HEK293T (cell line): ENCODE measurements around the gene UBQLN1.

Experiments
- ARNT ChIP-seq: fragments of 450-650 bp; IDR thresholded peaks from 2 replicates; pipeline ENCODE4 v1.6.1; 2017; ENCODE audit warnings: mild to moderate bottlenecking
- BHLHE40 ChIP-seq: fragments of 450-650 bp; IDR thresholded peaks from 2 replicates; pipeline ENCODE4 v1.6.1; 2016; ENCODE audit warnings: mild to moderate bottlenecking, moderate library complexity, borderline replicate concordance
- ELF4 ChIP-seq: fragments of 450-650 bp; IDR thresholded peaks from 2 replicates; pipeline ENCODE4 v1.6.1; 2017; ENCODE audit warnings: antibody characterized with exemption
- FOXA1 ChIP-seq: fragments of 450-650 bp; IDR thresholded peaks from 2 replicates; pipeline ENCODE4 v1.6.1; 2016; ENCODE audit warnings: mild to moderate bottlenecking
- FOXK2 ChIP-seq: fragments of 450-650 bp; IDR thresholded peaks from 2 replicates; pipeline ENCODE4 v1.6.1; 2016; ENCODE audit warnings: mild to moderate bottlenecking
- HDGF ChIP-seq: fragments of 450-650 bp; IDR thresholded peaks from 2 replicates; pipeline ENCODE4 v1.6.1; 2017; ENCODE audit warnings: antibody characterized with exemption, borderline replicate concordance
- LEF1 ChIP-seq: fragments of 450-650 bp; IDR thresholded peaks from 2 replicates; pipeline ENCODE4 v1.6.1; 2017; ENCODE audit warnings: mild to moderate bottlenecking, borderline replicate concordance
- SP1 ChIP-seq: fragments of 450-650 bp; IDR thresholded peaks from 2 replicates; pipeline ENCODE4 v1.6.1; 2017
- SUZ12 ChIP-seq: fragments of 450-650 bp; IDR thresholded peaks from 2 replicates; pipeline ENCODE4 v1.6.1; 2016; ENCODE audit warnings: mild to moderate bottlenecking
- TARDBP ChIP-seq: fragments of 450-650 bp; IDR thresholded peaks from 2 replicates; pipeline ENCODE4 v1.6.1; 2016

DNA sequence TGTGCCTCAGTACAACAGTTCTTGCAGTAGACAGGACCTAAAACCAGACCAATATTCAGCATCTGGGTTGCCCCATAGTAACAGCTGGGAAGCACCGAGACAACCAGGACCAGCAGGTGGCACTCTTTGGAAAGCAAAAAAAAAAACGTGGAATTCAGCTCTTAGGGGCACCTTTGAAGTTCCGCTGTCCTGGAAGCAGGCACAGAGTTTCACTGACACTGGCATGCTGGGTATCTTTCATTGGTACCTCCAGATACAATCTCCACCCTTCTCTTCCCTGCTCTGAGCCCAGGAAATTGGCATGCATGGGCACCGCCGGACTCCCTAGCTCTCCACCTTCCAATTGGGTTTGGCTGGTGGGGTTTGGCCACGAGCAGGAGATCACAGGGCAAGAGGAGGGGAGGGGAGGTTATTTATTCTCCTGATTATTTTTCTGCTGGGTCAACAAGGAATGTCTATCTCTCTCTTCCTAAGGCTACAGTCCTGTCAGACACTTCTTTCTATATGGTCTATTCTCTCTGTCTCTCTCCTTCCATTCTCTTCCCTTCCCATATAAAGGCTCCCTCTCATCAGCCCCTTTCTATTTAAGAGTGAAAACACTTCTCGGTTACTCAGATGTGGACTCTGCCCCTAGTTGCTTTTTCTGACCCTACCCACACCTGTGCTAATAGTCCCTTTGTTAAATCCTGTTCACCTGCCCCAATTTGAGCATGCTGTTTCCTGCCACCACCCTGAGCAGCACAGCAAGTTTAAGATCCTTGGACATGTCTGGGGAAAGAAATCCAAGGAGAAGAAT lies 86.7 kb downstream of the UBQLN1 start:
- TF ChIP-seq ARNT, result no peak
- no peak for TF ChIP-seq TARDBP
- no peak for TF ChIP-seq SP1
- no peak for TF ChIP-seq SUZ12
- no peak for TF ChIP-seq HDGF
- no peak for TF ChIP-seq FOXK2
- TF ChIP-seq BHLHE40, result no peak
- no peak for TF ChIP-seq LEF1
- TF ChIP-seq ELF4, result no peak
- TF ChIP-seq FOXA1, result no peak
